Measurements from ENCODE around the gene PITPNC1.
"Not testable (repeated sequence)": the region's sequence is repeated elsewhere in the genome, so short reads cannot be mapped to it uniquely, and the experiment has no call there.

DNA sequence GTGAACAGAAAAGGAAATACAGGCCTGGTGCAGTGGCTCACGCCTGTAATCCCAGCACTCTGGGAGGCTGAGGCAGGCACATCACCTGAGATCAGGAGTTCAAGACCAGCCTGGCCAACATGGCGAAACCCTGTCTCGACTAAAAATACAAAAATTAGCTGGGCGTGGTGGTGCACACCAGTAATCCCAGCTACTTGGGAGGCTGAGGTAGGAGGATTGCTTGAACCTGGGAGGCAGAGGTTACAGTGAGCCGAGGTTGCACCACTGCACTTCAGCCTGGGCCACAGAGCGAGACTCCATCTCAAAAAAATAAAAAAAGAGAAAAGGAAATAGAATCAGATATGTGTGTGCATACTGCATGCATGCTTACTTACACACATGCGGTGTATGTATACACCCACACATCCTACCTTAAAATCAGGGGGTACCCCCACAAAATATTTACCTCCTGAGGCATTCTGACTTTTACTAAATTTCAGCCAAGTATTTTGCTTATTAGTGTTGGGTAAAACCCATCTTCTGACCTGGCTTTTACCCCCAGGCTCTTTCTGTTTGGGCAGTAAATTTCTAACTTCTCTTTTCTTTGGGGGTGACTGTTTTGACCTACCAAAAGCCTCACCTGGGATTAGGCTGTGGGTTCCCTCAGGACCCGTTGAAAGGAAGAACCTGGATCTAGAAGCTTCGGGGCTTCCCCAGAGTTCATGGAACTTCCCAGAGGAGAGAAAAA is 201.8 kb downstream of the PITPNC1 start:
- TF ChIP-seq CTCF (IDR thresholded peaks at IDR 0.05 in 4 of 5, conservative IDR thresholded peaks at IDR 0.05 in 1 of 5); POLR2A (IDR thresholded peaks at IDR 0.05): not testable (repeated sequence)

All from gastrocnemius medialis (tissue), 4 donors.